K562 (cell line): ENCODE measurements around the gene EWSR1. TPM values are rescaled to one million over a fixed set of nuclear protein-coding genes. Genes with fewer than 3 reads are reported as not detected.

Source experiments
- BHLHE40 ChIP-seq: IDR thresholded peaks from 2 replicates; pipeline ENCODE4 v1.6.1; 2011; ENCODE audit warnings: low read length, improper control_type of control experiment
- ETV6 ChIP-seq, 3 experiments: fragments of 150-350 bp in 1 of 3; sonication (generic) in 1 of 3; formaldehyde crosslinking in 1 of 3; IDR thresholded peaks; 2 replicates each; pipeline versions ENCODE4 v1.6.1 to v1.8.0; 2014 to 2022; ENCODE audit warnings: borderline replicate concordance in 2 of 3, low read depth in 2 of 3, antibody characterized with exemption in 1 of 3, low read length in 1 of 3, mild to moderate bottlenecking in 1 of 3, missing genetic modification reagents in 1 of 3
- FOSL1 ChIP-seq: fragments of 200-800 bp; sonication (Bioruptor generic); conservative IDR thresholded peaks from 2 replicates; pipeline ENCODE4 v1.6.1; 2016; ENCODE audit warnings: missing genetic modification characterization, missing compliant biosample characterization
- LARP7 ChIP-seq: fragments of 450-650 bp; IDR thresholded peaks from 2 replicates; pipeline ENCODE4 v1.6.1; 2016
- MTA2 ChIP-seq: fragments of 450-650 bp; IDR thresholded peaks from 2 replicates; pipeline ENCODE4 v1.6.1; 2016; ENCODE audit warnings: low read depth
- MTA3 ChIP-seq: fragments of 450-650 bp; formaldehyde crosslinking; IDR thresholded peaks from 2 replicates; pipeline ENCODE4 v1.6.1; 2017; ENCODE audit warnings: mild to moderate bottlenecking, borderline replicate concordance
- NFE2 ChIP-seq: IDR thresholded peaks from 2 replicates; pipeline ENCODE4 v1.6.1; 2014; ENCODE audit warnings: antibody characterized with exemption, low read depth
- NFXL1 ChIP-seq: fragments of 450-650 bp; formaldehyde crosslinking; IDR thresholded peaks from 2 replicates; pipeline ENCODE4 v1.4.0; 2021; ENCODE audit warnings: mild to moderate bottlenecking
- NR2F6 ChIP-seq: fragments of 450-650 bp; formaldehyde crosslinking; IDR thresholded peaks from 2 replicates; pipeline ENCODE4 v1.4.0; 2020; ENCODE audit warnings: mild to moderate bottlenecking
- PTBP1 ChIP-seq: fragments of 200-400 bp; formaldehyde crosslinking; IDR thresholded peaks from 2 replicates; pipeline ENCODE4 v1.6.1; 2017; ENCODE audit warnings: low read depth, low read length
- RAD21 ChIP-seq, 2 experiments: fragments of 250-450 bp in 1 of 2; fragments of 450-650 bp in 1 of 2; sonication (Bioruptor Pico) in 1 of 2; formaldehyde crosslinking in 1 of 2; IDR thresholded peaks in 1 of 2; conservative IDR thresholded peaks in 1 of 2; 2 replicates each; pipeline versions ENCODE4 v1.4.0 to v1.8.0; 2020 to 2022; ENCODE audit warnings: mild to moderate bottlenecking in 2 of 2, moderate library complexity in 1 of 2
- SIN3A ChIP-seq, 2 experiments: fragments of 150-350 bp in 1 of 2; IDR thresholded peaks; 2 replicates each; pipeline ENCODE4 v1.6.1; 2011 to 2016; ENCODE audit warnings: borderline replicate concordance in 2 of 2, low read depth in 2 of 2, low read length in 2 of 2, mild to moderate bottlenecking in 2 of 2, moderate library complexity in 2 of 2; ENCODE audit not compliant: control insufficient read depth in 1 of 2
- SMARCA4 ChIP-seq: fragments of 450-650 bp; IDR thresholded peaks from 2 replicates; pipeline ENCODE4 v1.6.1; 2016
- SMARCC2 ChIP-seq: fragments of 450-650 bp; IDR thresholded peaks from 2 replicates; pipeline ENCODE4 v1.6.1; 2017; ENCODE audit warnings: antibody characterized with exemption, moderate library complexity, mild to moderate bottlenecking, low read depth
- TRIM24 ChIP-seq, 2 experiments: fragments of 450-650 bp; IDR thresholded peaks; 2 replicates each; pipeline ENCODE4 v1.6.1; 2016
- ZNF644 ChIP-seq: fragments of 200-800 bp; sonication (Bioruptor generic); IDR thresholded peaks from 2 replicates; pipeline ENCODE4 v1.6.1; 2016; ENCODE audit warnings: low read depth, missing genetic modification characterization, missing compliant biosample characterization
- ZNF785 ChIP-seq: fragments of 250-450 bp; sonication (Bioruptor Pico); IDR thresholded peaks from 2 replicates; pipeline ENCODE4 v1.4.0; 2020; ENCODE audit warnings: mild to moderate bottlenecking
- ZSCAN29 ChIP-seq: fragments of 450-650 bp; IDR thresholded peaks from 2 replicates; pipeline ENCODE4 v1.6.1; 2017
- polyA plus RNA-seq, 8 experiments: library from polyadenylated mRNA; depleted of rRNA in 4 of 8; stranded (reverse) in 5 of 8; unstranded in 3 of 8; fragments of >200 nt; fragmentation: Nextera tagmentation in 2 of 8; fragmentation: Illumina TruSeq in 1 of 8; extraction: Ambion mirVana in 2 of 8; extraction: Trizol in 1 of 8; gene quantifications; 2 replicates each; pipeline versions ENCODE4 v1.2.1 to v1.2.3, GENCODE V29; 2011 to 2014; ENCODE audit warnings: inconsistent platforms in 1 of 8, missing spikeins in 1 of 8
- total RNA-seq, 7 experiments: library from RNA; depleted of rRNA in 6 of 7; stranded (reverse); fragments of >200 nt in 6 of 7; fragmentation: Illumina TruSeq in 2 of 7; extraction: Trizol in 2 of 7; gene quantifications; 2 replicates each; pipeline versions ENCODE4 v1.2.1 to v1.2.3, GENCODE V29; 2011 to 2021; ENCODE audit warnings: low replicate concordance in 1 of 7
- TF ChIP-seq, protein P1 (sequence below): fragments of 250-450 bp; sonication (Bioruptor Pico); IDR thresholded peaks from 2 replicates; pipeline ENCODE4 v1.5.0; 2021
- TF ChIP-seq, protein P2 (sequence below): sonication (generic); formaldehyde crosslinking; IDR thresholded peaks from 2 replicates; pipeline ENCODE4 v1.8.1; 2022; ENCODE audit warnings: missing genetic modification reagents
- TF ChIP-seq, protein P3 (sequence below): fragments of 250-450 bp; sonication (Bioruptor Pico); IDR thresholded peaks from 2 replicates; pipeline ENCODE4 v1.8.0; 2021; ENCODE audit warnings: moderate library complexity, mild to moderate bottlenecking, inconsistent platforms
- TF ChIP-seq, protein P4 (sequence below), 2 experiments: fragments of 450-650 bp in 1 of 2; sonication (generic) in 1 of 2; formaldehyde crosslinking in 1 of 2; IDR thresholded peaks in 1 of 2; conservative IDR thresholded peaks in 1 of 2; 2 replicates each; pipeline versions ENCODE4 v1.6.1 to v1.8.1; 2016 to 2023; ENCODE audit warnings: mild to moderate bottlenecking in 2 of 2, moderate library complexity in 2 of 2, inconsistent platforms in 1 of 2, missing genetic modification reagents in 1 of 2
- TF ChIP-seq, protein P5 (sequence below): fragments of 450-650 bp; formaldehyde crosslinking; IDR thresholded peaks from 2 replicates; pipeline ENCODE4 v1.4.0; 2020; ENCODE audit warnings: mild to moderate bottlenecking, moderate library complexity

EWSR1 gene
- total and polyA plus RNA-seq, 9 of the 15 experiments (the other 6 are each of a cell fraction or from before 2014, with no cell fraction given) = 83.3 to 450 (median 239) TPM

DNA sequence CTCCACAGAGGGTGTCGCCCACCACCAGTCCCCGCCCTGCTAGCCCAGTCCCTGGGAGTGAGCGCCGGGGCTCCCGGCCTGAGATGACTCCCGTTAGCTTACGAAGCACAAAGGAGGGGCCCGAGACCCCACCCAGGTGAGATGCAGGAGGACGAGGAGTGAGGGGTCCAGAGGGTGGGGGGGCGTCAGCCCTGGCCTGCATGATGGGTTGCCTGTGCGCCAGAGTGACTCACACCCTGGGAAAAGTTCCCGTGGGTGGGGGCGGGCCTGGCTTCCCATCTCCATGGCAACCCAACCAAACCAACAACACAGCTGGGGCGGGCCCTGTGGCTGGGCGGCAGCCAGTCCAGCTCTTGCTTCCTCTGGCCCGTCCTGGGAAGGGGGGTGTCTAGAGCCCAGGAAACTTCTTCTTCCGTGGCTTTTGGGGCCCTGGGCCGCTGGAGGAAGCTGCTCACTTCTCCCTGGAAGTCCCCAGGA is 42.8 kb downstream of the EWSR1 start (continued):
- TF ChIP-seq, protein P1, sequence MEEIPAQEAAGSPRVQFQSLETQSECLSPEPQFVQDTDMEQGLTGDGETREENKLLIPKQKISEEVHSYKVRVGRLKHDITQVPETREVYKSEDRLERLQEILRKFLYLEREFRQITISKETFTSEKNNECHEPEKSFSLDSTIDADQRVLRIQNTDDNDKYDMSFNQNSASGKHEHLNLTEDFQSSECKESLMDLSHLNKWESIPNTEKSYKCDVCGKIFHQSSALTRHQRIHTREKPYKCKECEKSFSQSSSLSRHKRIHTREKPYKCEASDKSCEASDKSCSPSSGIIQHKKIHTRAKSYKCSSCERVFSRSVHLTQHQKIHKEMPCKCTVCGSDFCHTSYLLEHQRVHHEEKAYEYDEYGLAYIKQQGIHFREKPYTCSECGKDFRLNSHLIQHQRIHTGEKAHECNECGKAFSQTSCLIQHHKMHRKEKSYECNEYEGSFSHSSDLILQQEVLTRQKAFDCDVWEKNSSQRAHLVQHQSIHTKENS (CRISPR knock-in tag) = no peak
- no peak for TF ChIP-seq ZNF785 (CRISPR knock-in tag)
- no peak for TF ChIP-seq ETV6 (IDR thresholded peaks at IDR 0.05; ENCODE audit: borderline replicate concordance in 1 of 2, low read depth in 2 of 2, low read length in 1 of 2)
- TF ChIP-seq ETV6 (CRISPR knock-in tag; IDR thresholded peaks at IDR 0.05; ENCODE audit: borderline replicate concordance) = no peak
- TF ChIP-seq, protein P2, sequence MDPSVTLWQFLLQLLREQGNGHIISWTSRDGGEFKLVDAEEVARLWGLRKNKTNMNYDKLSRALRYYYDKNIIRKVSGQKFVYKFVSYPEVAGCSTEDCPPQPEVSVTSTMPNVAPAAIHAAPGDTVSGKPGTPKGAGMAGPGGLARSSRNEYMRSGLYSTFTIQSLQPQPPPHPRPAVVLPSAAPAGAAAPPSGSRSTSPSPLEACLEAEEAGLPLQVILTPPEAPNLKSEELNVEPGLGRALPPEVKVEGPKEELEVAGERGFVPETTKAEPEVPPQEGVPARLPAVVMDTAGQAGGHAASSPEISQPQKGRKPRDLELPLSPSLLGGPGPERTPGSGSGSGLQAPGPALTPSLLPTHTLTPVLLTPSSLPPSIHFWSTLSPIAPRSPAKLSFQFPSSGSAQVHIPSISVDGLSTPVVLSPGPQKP (CRISPR knock-in tag) = no peak
- no peak for TF ChIP-seq NFXL1 (CRISPR knock-in tag)
- TF ChIP-seq, protein P3, sequence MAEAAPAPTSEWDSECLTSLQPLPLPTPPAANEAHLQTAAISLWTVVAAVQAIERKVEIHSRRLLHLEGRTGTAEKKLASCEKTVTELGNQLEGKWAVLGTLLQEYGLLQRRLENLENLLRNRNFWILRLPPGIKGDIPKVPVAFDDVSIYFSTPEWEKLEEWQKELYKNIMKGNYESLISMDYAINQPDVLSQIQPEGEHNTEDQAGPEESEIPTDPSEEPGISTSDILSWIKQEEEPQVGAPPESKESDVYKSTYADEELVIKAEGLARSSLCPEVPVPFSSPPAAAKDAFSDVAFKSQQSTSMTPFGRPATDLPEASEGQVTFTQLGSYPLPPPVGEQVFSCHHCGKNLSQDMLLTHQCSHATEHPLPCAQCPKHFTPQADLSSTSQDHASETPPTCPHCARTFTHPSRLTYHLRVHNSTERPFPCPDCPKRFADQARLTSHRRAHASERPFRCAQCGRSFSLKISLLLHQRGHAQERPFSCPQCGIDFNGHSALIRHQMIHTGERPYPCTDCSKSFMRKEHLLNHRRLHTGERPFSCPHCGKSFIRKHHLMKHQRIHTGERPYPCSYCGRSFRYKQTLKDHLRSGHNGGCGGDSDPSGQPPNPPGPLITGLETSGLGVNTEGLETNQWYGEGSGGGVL (CRISPR knock-in tag) = no peak
- no peak for TF ChIP-seq ZSCAN29
- TF ChIP-seq, protein P4, sequence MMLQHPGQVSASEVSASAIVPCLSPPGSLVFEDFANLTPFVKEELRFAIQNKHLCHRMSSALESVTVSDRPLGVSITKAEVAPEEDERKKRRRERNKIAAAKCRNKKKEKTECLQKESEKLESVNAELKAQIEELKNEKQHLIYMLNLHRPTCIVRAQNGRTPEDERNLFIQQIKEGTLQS (IDR thresholded peaks at IDR 0.05) = peak; percentile 85
- TF ChIP-seq, protein P4 (CRISPR knock-in tag; conservative IDR thresholded peaks at IDR 0.05) = no peak
- TF ChIP-seq FOSL1 (tag) = peak; percentile 89
- no peak for TF ChIP-seq RAD21 (CRISPR knock-in tag; conservative IDR thresholded peaks at IDR 0.05 in 1 of 2, IDR thresholded peaks at IDR 0.05 in 1 of 2)
- no peak for TF ChIP-seq MTA3
- no peak for TF ChIP-seq SMARCA4
- no peak for TF ChIP-seq TRIM24 (IDR thresholded peaks at IDR 0.05)
- no peak for TF ChIP-seq MTA2
- TF ChIP-seq LARP7 = no peak
- no peak for TF ChIP-seq BHLHE40
- TF ChIP-seq SIN3A (IDR thresholded peaks at IDR 0.05; ENCODE audit: borderline replicate concordance in 2 of 2, control insufficient read depth in 1 of 2, low read depth in 2 of 2, low read length in 2 of 2) = peak; percentile 49 to 73; a peak in 2 of 4 replicates
- no peak for TF ChIP-seq SMARCC2
- no peak for TF ChIP-seq NR2F6
- TF ChIP-seq NFE2 = no peak
- TF ChIP-seq, protein P5, sequence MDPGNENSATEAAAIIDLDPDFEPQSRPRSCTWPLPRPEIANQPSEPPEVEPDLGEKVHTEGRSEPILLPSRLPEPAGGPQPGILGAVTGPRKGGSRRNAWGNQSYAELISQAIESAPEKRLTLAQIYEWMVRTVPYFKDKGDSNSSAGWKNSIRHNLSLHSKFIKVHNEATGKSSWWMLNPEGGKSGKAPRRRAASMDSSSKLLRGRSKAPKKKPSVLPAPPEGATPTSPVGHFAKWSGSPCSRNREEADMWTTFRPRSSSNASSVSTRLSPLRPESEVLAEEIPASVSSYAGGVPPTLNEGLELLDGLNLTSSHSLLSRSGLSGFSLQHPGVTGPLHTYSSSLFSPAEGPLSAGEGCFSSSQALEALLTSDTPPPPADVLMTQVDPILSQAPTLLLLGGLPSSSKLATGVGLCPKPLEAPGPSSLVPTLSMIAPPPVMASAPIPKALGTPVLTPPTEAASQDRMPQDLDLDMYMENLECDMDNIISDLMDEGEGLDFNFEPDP (CRISPR knock-in tag) = no peak
- TF ChIP-seq PTBP1 = no peak
- TF ChIP-seq ZNF644 = no peak
